T-helper 17 cell (primary cell): ENCODE results near the gene SLC10A4. TPM values are rescaled to one million over a fixed set of nuclear protein-coding genes. Genes with fewer than 3 reads are reported as not detected.

Source experiments
- total RNA-seq, 4 donors: library from RNA in 2 of 4; stranded (reverse) in 2 of 4; gene quantifications; one replicate each; pipeline ENCODE4 v1.2.3 and lab custom pipeline; 2022 to 2026

Gene SLC10A4
- total RNA-seq, 2 donors from 2014 or later = not detected

Other genes with a start within 250 kb of the SLC10A4 start
- 1 to 10 TPM; 2.3 to 2.4 TPM for gene TEC, start 213.5 kb upstream of the SLC10A4 start, total RNA-seq
- gene SLAIN2, start 141.8 kb upstream of the SLC10A4 start, total RNA-seq = 10 to 100 TPM; 76.7 to 92.3 TPM
- gene ZAR1, start 6.9 kb downstream of the SLC10A4 start, total RNA-seq = not detected